HG03460 (cell line): ENCODE data around the gene ZBTB16.

Experiments
- ATAC-seq: cut with Tn5 transposase; IDR thresholded peaks from one replicate; pipeline ENCODE4 v1.9.1; 2021; ENCODE audit not compliant: unreplicated experiment

The ZBTB16 gene

GRCh38 chr11:114200351-114201133 lies 141.0 kb downstream of the ZBTB16 start:
- ATAC-seq: no peak

DNA sequence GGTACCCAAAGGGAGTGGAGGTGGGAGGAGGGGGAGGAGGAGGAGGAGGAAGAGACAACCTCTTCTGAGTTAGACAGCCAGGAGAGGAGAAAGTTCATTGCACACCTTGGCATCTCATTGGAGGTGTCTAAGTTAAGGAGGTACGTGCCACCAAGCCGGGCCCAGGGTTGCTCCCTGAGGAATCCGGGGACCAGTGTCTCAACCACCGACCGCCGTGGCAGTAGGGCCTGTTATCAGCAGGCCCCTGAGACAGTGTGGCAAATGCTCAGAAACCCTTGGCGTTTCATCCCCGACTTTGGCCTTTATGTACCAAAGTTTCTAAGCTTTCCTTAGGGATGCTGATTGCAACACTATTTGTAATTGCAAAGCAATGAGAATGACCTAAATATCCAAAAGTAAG lies 141.7 kb downstream of the ZBTB16 start:
- ATAC-seq: no peak

GRCh38 chr11:114202011-114202609 lies 142.6 kb downstream of the ZBTB16 start:
- no peak for ATAC-seq

DNA sequence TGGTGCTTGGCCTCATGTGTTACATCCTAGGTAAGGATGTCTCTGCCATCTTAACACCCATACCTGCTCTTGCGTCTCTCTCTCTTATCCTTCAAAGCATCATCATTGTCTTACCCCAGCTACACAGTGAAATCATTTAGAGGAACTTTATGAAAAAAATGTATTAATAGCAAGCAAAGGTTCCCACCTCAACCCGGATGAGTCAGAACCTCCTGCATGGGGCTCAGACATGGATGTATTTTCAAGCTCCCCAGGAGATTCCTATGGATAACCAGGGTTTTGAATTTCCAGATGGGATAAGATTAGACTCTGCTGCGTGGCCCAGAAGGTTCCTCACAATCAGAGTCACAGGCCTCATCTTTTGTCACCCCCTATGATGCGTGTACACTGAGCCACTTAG lies 147.6 kb downstream of the ZBTB16 start:
- no peak for ATAC-seq

GRCh38 chr11:114208377-114208776 lies 148.9 kb downstream of the ZBTB16 start:
- ATAC-seq: no peak

GRCh38 chr11:114209343-114209742 lies 149.8 kb downstream of the ZBTB16 start:
- ATAC-seq: no peak

- ATAC-seq: no peak
Observed at GRCh38 chr11:114209904-114210303, 150.4 kb downstream of the ZBTB16 start.

DNA sequence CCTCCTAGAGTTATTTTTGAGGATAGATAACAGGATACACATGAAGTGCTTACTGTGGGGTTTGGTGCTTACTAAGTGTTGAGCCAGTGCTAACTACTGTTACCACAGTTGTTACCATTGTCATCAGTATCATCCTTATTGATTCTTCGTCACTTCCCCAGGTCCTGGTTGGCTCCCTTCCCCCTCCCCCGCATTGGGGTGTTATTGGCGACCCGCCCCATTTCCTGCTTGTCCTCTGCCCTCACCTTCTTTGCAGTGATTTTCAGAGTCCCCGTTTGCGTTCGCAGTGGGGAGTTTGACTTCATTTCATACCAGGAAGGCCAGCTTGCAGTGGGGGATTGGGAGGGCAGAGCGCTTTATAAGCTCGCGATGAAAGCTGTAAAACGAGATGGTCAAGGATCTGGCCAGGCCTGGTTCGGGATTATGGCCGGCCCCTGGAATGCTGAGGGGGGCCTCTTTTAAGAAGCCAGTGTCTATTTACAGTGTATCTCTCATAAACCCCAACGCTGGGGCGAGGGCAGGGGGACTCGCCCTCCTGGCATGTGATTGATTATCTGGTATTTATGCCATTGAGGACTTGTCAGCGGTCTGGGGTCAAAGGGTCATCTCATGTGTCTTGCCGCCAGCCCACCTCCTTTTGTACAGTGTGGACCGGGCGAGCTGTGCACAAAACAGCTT lies 152.1 kb downstream of the ZBTB16 start:
- ATAC-seq: no peak

DNA sequence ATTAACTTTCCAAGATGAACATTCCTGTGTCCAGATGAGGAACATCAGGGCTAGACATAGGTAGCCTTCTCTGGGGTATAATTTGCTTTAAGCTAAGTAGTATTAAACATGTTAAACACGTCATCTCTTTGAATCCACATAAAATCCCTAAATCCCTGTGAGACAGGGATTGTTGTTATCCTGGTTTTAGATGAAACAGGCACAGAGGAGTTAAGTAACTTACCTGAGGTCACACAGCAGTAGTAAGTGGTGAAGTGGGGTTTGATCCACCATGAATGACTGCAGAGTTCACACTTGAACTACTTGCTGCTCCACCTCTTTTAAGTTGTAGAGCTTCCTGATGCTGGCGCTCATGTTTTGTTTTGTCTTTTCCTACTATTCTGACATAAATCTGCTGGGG lies 154.1 kb downstream of the ZBTB16 start:
- ATAC-seq: no peak

DNA sequence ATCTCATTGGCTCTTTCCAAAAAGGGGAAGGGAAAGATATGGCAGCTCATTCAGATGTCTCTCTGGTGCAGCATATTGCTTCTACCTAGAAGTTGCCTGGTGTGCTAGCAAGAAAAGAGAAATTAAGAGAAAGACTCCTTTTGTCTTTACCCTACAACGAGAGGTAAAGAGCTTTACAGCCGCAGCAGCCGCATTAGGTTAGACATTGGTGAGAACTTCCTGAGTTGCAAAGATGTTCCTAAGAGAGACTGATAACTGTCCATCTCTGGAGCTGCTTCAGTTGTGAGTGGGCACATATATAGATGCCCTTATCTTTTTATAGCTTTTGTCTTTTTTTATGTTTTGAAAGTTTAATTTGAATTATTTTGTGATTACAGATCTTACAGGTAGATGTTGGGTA lies 155.9 kb downstream of the ZBTB16 start:
- ATAC-seq: no peak

- no peak for ATAC-seq
Observed at GRCh38 chr11:114215871-114216795, 156.6 kb downstream of the ZBTB16 start.

DNA sequence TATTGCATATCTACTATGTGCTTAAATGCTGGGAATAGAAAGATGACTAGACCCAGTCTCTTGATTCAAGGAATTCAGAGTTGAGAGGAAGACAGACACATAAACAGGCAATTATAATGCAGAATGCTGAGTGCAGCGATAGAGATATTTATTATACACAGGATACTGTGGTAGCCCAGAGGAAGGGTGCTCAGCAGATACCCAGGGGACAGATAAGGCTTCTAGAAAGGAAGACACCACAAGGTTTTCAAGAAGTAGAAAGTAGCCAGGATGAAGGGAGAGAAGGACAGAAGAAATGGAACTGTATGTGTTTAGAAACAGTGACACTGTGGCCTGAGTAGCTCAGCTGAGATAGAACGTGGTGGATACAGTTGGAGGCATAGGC lies 157.3 kb downstream of the ZBTB16 start:
- ATAC-seq: no peak

DNA sequence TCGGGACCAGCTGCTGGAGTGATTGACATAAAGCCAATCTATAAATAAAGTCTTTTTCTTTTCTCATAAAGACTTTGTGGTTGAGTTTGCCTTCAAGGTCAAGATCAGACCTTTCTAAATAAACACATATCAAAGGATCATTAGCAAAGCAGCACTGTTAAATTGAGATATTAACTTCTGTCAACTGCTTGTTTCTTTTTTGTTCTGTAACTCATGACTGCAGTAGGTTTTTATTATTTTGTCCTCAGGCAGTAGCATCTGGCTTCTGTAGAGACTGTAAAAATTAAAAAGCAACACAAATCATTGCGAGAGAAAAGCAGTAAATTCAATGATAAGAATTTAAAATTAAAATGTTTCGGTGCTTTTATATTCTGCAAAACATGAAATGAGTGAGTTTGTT lies 159.0 kb downstream of the ZBTB16 start:
- no peak for ATAC-seq

- ATAC-seq: no peak
Observed at GRCh38 chr11:114219559-114220349, 160.2 kb downstream of the ZBTB16 start.

- no peak for ATAC-seq
Observed at GRCh38 chr11:114221037-114221436, 161.5 kb downstream of the ZBTB16 start.

DNA sequence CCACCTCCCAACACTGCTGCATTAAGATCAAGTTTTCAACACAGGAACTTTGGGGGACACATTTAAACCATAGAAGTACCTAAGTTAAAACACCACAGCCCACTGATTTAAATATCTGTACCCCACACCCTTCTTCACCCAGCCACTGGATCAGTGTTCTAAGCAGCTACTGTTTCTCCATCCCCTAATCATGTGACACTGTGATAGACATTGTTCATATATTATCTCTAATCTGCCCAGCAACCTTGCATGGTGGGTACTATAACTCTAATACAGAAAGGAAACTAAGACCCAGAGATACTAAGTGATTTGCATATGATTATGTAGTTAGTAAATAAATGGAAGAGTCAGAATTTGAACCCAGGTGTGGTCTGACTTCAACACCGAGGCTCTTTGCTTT lies 166.2 kb downstream of the ZBTB16 start:
- no peak for ATAC-seq

DNA sequence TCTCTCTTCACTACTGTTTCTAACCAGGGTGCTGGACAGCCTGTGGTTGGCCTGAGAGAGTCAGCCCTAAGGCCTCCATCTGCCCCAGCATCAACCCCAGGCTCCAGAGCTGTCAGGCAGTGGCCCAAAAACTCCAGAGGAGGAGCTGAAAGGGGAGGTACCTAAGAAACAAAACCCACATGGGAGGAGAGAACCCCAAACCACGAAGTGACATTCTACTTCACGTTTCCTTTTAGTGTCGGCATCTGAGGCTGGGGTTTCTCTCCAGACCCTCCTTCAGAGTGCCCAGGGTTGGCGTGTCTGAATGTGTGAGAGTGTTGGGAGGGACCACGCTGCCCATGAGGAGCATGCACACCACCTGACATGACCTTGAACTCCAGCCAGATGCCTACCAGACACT lies 166.8 kb downstream of the ZBTB16 start:
- no peak for ATAC-seq

DNA sequence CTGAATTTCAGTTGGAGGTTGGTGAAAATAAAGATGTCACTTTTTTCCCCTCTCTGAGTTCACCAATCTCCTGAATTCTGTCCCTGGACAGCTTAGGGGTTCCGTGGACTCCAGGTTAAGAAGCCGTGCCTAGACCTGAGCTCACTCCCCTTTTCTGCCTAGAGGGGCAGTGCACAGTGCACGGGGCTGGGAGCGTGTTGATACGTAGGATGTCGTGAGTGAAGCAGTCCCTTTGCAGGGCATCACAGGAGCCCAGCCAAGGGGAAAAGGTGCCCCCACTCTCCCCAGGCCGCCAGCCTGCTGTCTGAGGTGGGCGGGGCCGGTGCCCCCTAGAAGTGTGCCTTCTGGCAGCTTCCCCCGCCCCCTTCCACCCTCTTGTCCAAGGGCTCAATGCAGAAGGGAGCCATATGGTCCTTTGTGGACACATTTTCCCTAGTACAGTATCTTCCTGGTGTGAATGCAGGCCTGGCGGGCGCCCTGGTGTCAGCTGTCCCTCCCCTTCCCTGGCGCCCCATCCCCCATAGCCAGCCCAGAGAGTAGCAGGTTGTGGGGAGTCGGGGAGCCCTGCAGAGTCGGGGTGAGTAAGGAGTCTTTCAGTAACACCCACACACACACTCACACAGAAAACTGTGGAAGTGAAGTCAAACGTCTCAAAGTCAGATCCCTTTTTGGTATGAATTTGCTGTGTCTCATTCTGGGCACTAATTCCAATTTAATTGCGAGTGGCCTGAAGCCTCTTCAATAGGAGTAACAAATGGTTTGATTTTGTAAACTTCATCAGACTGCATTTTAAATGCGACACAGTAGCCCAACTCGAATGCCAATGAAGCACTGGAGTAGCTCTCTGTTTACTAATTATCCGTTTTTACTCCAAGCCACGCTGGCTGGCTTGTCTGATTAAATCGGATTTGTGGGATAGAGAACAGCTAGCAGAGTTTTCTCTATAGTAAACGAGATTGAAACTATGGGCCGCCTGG lies 169.2 kb downstream of the ZBTB16 start:
- no peak for ATAC-seq

- ATAC-seq: no peak
Observed at GRCh38 chr11:114230031-114230704, 170.7 kb downstream of the ZBTB16 start.
